ES-I3 (cell line): ENCODE results near the gene MAJIN.
"Not testable (repeated sequence)": the region's sequence is repeated elsewhere in the genome, so short reads cannot be mapped to it uniquely, and the experiment has no call there.

Source experiments
- H3K36me3 ChIP-seq: 2 replicates; pipeline ENCODE4 v1.6.1; 2013; ENCODE audit warnings: mild to moderate bottlenecking, low read length, control low read depth, moderate library complexity; ENCODE audit not compliant: insufficient read depth
- H3K4me1 ChIP-seq: 2 replicates; pipeline ENCODE4 v1.6.1; 2013; ENCODE audit warnings: mild to moderate bottlenecking, control low read depth, low read length; ENCODE audit not compliant: insufficient read depth
- H3K9ac ChIP-seq: 2 replicates; pipeline ENCODE4 v1.6.1; 2013; ENCODE audit warnings: low read depth, mild to moderate bottlenecking, low read length, moderate library complexity
- H3K9me3 ChIP-seq: 2 replicates; pipeline ENCODE4 v1.6.1; 2013; ENCODE audit warnings: mild to moderate bottlenecking, low read length, moderate library complexity; ENCODE audit not compliant: control insufficient read depth, insufficient read depth

The MAJIN gene

DNA sequence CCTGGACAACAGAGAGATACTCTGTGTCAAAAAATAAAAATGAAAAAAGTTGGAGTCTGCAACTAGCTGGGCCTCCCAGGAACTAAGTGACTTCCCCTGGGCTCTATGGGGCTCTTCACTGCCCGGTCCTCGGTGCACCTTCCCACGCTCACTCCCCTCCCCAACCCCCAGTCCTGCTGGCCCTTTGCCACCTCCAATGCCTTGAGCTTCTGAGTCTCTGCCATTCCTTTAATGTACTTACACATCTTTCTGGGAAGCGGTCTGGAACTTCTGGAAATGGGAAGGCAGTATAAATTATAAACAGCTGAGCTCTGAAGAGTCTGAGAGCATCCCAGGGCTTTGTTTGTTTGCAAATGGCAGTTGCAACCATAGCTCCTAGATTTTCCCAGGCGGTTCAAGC lies 30.8 kb upstream of the MAJIN start:
- Histone ChIP-seq H3K9me3 (no peaks in the 10 kb centered on the region), H3K9ac (no peak overlapping the region), H3K4me1 (no peaks in the 10 kb centered on the region; the same call in 1 of the 2 replicates), H3K36me3 (no peaks in the 10 kb centered on the region)

DNA sequence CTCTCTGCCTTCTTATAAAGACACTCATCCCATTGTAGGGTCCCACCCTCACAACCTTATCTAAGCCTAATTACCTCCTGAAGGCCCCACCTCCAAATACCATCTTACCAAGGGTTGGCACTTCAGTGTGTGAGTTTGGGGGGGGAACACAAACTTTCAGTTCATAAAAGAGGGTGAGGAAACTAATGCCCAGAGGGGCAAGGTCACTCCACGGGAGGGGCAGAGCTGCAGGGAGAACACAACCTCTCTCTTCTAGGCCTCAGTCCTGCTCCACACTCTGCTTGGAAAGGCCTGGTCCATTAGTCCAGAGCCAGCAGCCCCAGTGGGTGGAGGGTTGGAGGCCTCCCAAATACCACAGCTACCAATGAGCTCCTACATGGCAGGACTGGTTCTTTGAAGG lies 27.6 kb upstream of the MAJIN start:
- H3K9me3 ChIP-seq: no peaks in the 10 kb centered on the region
- peaks cover 5% of the 10 kb centered on the region; the same call in 1 of the 2 replicates for H3K4me1 ChIP-seq
- H3K36me3 ChIP-seq: no peaks in the 10 kb centered on the region
- H3K9ac ChIP-seq: no peak overlapping the region

DNA sequence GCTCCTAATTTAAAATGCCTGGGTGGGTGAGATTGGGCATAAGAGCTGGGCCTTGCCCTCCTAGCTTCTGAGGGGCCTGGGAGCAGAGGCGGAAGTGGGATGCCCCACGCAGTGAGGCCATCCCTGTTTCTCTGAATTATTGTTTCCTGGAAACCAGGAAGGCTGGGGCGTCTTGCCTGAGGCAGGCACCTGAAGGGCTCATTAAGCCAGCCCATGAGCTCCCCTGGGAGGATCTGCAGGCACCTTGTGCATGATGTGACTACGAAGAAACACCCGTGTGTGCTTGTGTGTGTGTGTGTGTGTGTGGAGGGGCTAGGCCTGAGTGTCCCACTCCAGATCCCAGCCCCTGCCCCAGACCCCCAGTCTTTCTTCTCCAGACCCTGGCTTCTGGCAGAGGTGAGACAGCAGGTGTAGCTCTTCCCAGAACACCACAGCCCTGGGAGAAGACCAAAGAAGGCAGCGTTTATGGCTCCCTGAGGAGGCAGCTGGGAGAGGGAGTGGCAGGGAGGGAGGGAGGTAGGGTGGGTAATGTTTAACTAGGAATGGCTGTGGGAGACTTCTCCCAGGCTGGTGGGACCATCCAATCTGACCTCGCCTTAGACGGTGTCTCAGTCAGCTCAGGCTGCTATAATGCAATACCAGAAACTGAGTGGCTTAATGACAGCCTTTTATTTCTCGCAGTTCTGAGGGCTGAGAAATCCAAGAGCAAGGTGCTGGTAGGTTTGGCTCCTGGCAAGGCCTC lies 27.0 kb upstream of the MAJIN start:
- Histone ChIP-seq H3K4me1 (peaks cover 5% of the 10 kb centered on the region; the same call in 1 of the 2 replicates), H3K9me3 (no peaks in the 10 kb centered on the region), H3K36me3 (no peaks in the 10 kb centered on the region), H3K9ac (no peak overlapping the region)

DNA sequence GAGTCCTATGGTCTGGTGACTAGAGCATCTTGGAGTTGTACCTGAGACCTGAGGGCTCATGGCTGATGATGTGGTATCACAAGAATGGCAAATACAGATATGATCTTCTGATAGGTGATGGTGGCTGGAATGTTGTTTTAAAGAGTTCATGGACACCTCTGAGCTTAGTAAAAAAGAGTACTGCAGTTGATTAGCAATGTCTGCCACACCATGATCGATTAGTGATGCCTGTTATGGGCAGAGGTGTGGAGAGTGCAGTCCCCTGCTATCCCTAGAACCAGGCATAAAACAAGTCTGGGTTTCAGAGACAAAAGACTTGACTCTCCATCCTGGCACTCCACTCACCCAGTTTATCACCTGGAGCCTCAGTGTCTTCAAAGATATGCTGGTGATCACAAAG lies 26.2 kb upstream of the MAJIN start:
- Histone ChIP-seq H3K36me3 (no peaks in the 10 kb centered on the region), H3K4me1 (peaks cover 5% of the 10 kb centered on the region; the same call in 1 of the 2 replicates), H3K9me3 (no peaks in the 10 kb centered on the region), H3K9ac (no peak overlapping the region)

DNA sequence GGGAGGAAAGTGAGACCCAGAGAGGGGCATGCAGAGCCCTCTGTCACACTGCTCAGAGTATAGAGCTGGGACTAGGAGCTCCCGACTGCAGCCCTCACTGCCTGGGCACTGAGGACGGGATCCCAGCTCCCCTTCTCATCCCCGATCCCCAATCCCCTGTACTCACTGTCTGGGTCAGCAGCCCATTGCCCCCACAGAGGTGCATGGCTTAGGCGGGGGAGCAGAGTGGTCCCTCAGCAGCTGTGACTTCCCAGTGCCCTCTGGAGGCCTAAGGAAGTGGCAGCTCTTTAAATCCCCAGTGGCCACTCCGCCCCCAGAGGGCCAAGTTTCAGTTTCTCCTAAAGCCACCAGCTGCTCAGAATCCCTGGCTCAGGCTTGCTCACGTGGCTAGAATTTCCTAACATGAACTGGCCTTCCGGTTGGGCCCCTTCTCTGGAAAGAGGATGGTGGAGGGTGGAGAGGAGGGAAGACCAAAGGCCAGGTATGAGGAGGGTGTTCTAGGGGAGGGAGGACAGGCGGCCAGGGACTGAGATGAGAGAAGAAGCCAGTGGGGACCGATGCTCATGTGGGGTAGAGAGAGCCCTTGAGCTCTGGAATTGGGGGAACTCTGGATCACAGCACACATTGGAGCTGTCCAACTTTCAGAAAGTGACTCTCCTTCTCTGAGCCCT lies 24.9 kb upstream of the MAJIN start, which contains the start of gene BATF2:
Gene BATF2 (minus strand): TSS at position 262 of the 671 bp plus-strand sequence. CDS start 57 bp downstream, at position 205.
- Histone ChIP-seq H3K9me3 (no peaks in the 10 kb centered on the region), H3K9ac (peak within 1 kb of the TSS; percentile 16; the same call in 1 of the 2 replicates), H3K4me1 (peaks cover 5% of the 10 kb centered on the region; the same call in 1 of the 2 replicates), H3K36me3 (no peaks in the 10 kb centered on the region)

DNA sequence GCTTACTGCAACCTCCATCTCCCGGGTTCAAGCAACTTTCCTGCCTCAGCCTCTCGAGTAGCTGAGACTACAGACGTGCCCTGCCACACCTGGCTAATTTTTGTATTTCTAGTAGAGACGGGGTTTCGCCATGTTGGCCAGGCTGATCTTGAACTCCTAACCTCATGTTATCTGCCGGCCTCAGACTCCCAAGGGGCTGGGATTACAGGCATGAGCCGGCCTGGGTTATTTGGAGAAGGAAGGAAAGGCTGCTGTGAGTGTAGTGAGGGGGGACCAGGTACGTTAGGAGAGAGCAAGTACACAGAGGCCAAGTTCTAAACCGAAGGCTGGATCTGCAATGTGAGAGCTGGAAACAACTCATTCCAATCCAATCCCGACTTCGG lies 24.4 kb upstream of the MAJIN start:
- 0 out of 2 replicates have a peak overlapping the region, but pooled peaks have one; percentile 16 for H3K9ac ChIP-seq
- peaks cover 5% of the 10 kb centered on the region; the same call in 1 of the 2 replicates for H3K4me1 ChIP-seq
- H3K9me3 ChIP-seq: no peaks in the 10 kb centered on the region
- H3K36me3 ChIP-seq: no peaks in the 10 kb centered on the region

DNA sequence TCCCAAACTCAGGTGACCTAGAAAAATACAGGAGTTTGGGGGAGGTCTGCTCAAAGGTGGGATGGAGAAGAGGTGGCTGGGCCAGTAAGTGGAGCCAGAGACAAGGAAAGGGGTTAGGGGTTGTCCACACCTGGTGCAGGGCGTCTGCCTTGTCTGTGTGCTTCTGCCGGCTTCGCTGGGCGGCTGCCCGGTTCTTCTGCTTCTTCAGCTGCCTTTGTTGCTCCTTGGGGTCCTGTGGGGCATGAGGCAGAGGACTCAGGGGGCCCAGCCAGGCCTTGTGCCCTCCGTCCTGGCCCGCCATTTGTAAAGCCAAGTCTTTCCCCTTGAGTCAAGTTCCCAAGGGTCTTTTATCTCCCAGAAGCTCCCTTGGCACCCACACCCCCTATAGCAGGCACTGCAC lies 22.4 kb upstream of the MAJIN start:
- peaks cover 5% of the 10 kb centered on the region; the same call in 1 of the 2 replicates for H3K4me1 ChIP-seq

DNA sequence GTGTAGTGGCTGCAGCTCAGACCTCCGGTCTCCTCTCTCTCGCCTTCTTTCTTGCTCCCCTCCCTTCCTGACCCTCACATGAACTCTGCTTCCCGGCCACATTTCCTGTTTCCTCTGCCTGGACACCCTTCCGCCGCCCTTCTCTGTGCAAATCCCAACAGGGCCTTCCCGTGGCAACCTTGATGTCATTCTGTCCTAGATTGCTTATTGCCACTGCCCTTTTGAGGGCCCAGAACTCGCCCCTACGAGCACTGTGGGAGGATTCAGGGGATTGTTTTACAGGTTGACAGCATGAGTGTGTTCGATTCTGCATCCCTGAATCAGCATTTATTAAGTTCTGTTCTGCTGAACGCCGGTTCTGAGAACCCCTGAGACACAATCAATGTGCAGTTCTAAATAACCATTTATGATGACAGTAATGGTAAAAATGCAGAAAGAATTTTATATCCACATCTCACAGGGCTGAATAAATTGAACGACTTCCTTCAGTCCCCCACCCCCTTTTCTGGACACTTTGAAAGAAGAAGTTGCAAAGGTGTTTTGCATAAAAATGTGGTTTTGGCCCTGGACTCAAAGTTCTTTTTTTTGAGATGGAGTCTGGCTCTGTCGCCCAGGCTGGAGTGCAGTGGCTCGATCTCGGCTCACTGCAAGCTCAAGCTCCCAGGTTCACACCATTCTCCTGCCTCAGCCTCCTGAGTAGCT lies 18.5 kb upstream of the MAJIN start:
- no peak overlapping the region for H3K9ac ChIP-seq
- H3K9me3 ChIP-seq: no peaks in the 10 kb centered on the region
- H3K4me1 ChIP-seq: no peaks in the 10 kb centered on the region; the same call in 1 of the 2 replicates
- H3K36me3 ChIP-seq: no peaks in the 10 kb centered on the region

More for the DNA sequence above, 22.4 kb upstream of the MAJIN start:
- Histone ChIP-seq H3K9ac (no peak overlapping the region), H3K36me3 (no peaks in the 10 kb centered on the region), H3K9me3 (no peaks in the 10 kb centered on the region)

DNA sequence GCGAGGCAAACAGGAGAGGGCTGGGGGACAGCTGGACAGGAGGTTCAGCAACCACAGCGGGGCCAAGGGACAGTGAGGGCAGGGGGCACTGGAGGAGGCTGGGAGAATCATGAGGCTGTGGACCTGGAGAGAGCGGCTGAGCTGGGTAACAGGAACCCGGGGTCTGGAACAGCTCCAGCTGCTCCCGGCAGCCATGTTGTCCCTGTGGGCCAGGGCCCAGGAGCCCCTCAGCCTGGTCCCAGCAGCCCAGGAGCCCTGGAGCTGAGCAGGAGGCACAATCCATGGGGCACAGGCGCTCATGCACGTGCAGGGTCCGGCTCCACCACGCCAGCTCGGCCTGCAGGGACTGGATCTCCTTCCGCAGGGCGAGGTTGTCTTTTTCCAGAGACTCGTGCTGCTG lies 17.5 kb upstream of the MAJIN start:
- Histone ChIP-seq H3K36me3 (no peaks in the 10 kb centered on the region), H3K9me3 (no peaks in the 10 kb centered on the region), H3K9ac (no peak overlapping the region), H3K4me1 (no peaks in the 10 kb centered on the region; the same call in 1 of the 2 replicates)

DNA sequence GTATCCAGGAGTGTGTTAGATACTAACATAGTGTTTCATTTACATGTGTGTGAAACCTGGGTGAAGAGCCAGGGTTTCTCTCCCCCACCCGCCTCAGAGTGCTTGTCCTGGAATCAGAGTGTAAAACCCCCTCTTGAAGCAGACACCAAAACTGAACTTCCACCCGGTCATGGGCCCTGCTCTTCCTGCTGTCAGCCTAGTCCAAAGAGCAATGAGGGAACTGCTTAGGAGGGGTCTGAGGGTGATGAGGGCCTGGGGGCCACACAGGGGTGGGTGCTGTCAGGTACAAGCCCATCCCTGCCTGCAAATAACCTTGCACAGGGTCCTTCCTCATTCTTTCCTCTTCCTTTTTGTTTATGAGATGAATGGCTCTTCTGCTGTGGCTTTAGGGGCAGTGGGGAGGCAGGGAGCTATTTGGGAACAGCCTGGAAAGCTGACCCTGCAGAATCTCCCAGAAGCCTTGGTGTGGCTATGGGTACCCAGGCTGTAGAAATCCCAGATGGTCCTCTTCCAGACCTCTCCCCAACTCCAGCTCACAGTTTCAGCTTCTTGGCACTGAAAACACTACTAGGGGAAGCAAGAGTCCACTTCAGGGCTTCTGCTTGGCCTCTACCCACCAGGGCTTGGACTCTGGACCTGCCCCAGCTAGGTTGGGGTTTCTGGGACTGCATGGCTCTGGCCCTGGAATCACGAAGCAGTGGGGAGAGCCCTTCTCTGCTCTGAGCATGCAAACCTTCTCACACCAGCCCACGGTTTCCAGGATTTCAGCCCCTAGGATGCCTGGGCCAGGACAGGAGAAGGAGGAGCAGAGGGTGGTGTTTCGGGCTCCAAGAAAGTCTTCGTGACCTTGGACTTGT lies 16.3 kb upstream of the MAJIN start:
- no peaks in the 10 kb centered on the region for H3K36me3 ChIP-seq
- no peak overlapping the region for H3K9ac ChIP-seq
- H3K4me1 ChIP-seq: no peaks in the 10 kb centered on the region; the same call in 1 of the 2 replicates
- H3K9me3 ChIP-seq: no peaks in the 10 kb centered on the region

DNA sequence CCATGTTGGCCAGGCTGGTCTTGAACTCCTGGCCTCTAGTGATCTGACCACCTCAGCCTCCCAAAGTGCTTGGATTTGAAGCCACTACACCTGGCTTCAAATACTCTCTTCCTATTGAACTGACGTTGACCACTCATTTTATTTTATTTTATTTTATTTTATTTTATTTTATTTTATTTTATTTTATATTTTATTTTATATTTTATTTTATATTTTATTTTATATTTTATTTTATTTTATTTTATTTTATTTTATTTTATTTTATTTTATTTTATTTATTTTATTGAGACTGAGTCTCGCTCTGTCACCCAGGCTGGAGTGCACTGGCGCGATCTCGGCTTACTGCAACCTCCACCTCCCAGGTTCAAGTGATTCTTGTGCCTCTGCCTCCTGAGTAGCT lies 11.4 kb upstream of the MAJIN start:
- not testable (repeated sequence) for H3K9ac ChIP-seq, H3K36me3 ChIP-seq, H3K9me3 ChIP-seq, H3K4me1 ChIP-seq

DNA sequence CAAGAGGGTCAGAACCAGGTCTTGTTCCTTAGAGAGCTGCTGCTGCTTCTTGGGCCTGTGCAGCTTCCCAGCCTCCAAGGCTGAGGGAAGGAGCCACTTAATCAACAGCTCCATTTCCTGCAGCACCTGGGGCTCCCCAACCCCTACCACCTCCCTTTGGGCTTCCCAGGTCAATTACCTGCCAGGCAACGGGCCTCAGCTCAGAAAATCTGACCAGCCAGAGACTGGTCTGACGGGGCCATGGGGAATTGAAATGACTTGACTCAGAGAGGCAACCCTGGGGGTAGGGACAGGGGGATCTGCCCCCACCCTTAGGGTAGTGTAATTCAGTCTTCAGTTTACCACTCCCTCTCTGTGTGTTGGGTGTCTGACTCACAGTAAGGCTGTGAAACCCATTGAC lies 4.7 kb upstream of the MAJIN start:
- Histone ChIP-seq H3K4me1 (no peaks in the 10 kb centered on the region), H3K9ac (no peak overlapping the region), H3K9me3 (no peaks in the 10 kb centered on the region), H3K36me3 (no peaks in the 10 kb centered on the region)

DNA sequence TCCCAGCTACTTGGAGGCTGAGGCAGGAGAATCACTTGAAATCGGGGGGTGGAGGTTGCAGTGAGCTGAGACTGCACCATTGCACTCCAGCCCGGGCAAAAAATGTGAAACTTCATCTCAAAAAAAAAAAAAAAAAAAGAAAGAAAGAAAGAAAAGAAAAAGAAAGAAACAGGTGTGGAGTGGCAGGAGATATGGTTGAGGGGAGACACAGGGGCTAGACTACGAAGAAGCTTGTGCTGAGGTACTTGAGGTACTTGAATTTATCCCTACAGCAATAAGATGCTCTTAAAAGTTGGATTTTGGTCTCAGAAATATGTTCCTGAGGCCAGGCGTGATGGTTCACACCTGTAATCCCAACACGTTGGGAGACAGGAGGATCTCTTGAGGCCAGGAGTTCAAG lies 2.2 kb upstream of the MAJIN start:
- no peak overlapping the region for H3K9ac ChIP-seq

DNA sequence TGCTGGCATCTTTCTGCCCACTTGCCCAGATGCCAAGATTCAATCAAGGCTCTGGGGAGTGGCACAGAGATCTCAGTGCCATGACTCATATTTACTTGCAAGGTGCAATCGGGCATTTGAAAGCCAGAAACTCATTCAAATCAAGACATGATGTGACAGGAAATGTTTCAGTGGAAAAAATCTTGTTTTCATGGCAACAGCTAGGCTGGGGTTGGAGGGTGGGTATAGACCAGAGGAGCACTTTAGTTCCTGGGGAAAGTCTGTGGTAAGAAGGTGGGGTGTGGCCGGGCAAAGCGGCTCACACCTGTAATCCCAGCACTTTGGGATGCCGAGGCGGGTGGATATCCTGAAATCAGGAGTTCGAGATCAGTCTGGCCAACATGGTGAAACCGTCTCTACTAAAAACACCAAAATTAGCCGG lies 1.2 kb downstream of the MAJIN start:
- Histone ChIP-seq H3K4me1 (no peaks in the 10 kb centered on the region), H3K9me3 (no peaks in the 10 kb centered on the region)

More for the DNA sequence above, 2.2 kb upstream of the MAJIN start:
- Histone ChIP-seq H3K9me3 (no peaks in the 10 kb centered on the region), H3K4me1 (no peaks in the 10 kb centered on the region), H3K36me3 (no peaks in the 10 kb centered on the region)

More for the DNA sequence above, 1.2 kb downstream of the MAJIN start:
- Histone ChIP-seq H3K36me3 (no peaks in the 10 kb centered on the region), H3K9ac (no peak overlapping the region)
